Fibroblast of lung (primary cell): ENCODE data around the gene LIPM. TPM values are rescaled to one million over a fixed set of nuclear protein-coding genes. Genes with fewer than 3 reads are reported as not detected.

Experiments
- DNase-seq, 2 donors: peaks; one replicate each; pipeline versions ENCODE4 v3.0.0 to v3.0.0-alpha.2; 2010; ENCODE audit warnings: low read depth in 2 of 2
- H2AFZ ChIP-seq: 2 replicates; pipeline ENCODE4 v1.5.1; 2012; ENCODE audit warnings: low read length, control low read depth, inconsistent platforms
- H3K27ac ChIP-seq: 2 replicates; pipeline ENCODE4 v1.5.1; 2011; ENCODE audit warnings: low read length, control low read depth; ENCODE audit not compliant: insufficient read depth
- H3K27me3 ChIP-seq: 2 replicates; pipeline ENCODE4 v1.5.1; 2011; ENCODE audit warnings: mild to moderate bottlenecking, low read length; ENCODE audit not compliant: control insufficient read depth, insufficient read depth
- H3K36me3 ChIP-seq: 2 replicates; pipeline ENCODE4 v1.5.1; 2011; ENCODE audit warnings: low read length; ENCODE audit not compliant: control insufficient read depth, insufficient read depth
- H3K4me1 ChIP-seq: 2 replicates; pipeline ENCODE4 v1.5.1; 2011; ENCODE audit warnings: low read length; ENCODE audit not compliant: control insufficient read depth, insufficient read depth; ENCODE audit errors: extremely low read depth
- H3K4me2 ChIP-seq: 2 replicates; pipeline ENCODE4 v1.5.1; 2011; ENCODE audit warnings: low read length, control low read depth; ENCODE audit not compliant: insufficient read depth; ENCODE audit errors: extremely low read depth
- H3K4me3 ChIP-seq, 4 experiments: fragments of 200-600 bp in 1 of 4; sonication (generic) in 1 of 4; replicated peaks in 1 of 4; 2 replicates each; pipeline ENCODE4 v1.5.1; 2011 to 2016; ENCODE audit warnings: low read length in 4 of 4, low read depth in 3 of 4, mild to moderate bottlenecking in 3 of 4, control low read depth in 2 of 4, inconsistent platforms in 1 of 4, mixed read lengths in 1 of 4; ENCODE audit not compliant: insufficient read depth in 1 of 4; ENCODE audit errors: control extremely low read depth in 1 of 4
- H3K79me2 ChIP-seq: 2 replicates; pipeline ENCODE4 v1.5.1; 2012; ENCODE audit warnings: mild to moderate bottlenecking, low read length, inconsistent platforms; ENCODE audit not compliant: control insufficient read depth, insufficient read depth
- H3K9ac ChIP-seq: 2 replicates; pipeline ENCODE4 v1.5.1; 2011; ENCODE audit warnings: mild to moderate bottlenecking, low read length, control low read depth; ENCODE audit not compliant: insufficient read depth
- H3K9me3 ChIP-seq: 2 replicates; pipeline ENCODE4 v1.5.1; 2012; ENCODE audit warnings: low read depth, low read length; ENCODE audit not compliant: control insufficient read depth, insufficient read depth
- H4K20me1 ChIP-seq: 2 replicates; pipeline ENCODE4 v1.5.1; 2011; ENCODE audit warnings: low read length; ENCODE audit not compliant: control insufficient read depth, insufficient read depth; ENCODE audit errors: extremely low read depth
- EZH2 ChIP-seq: IDR thresholded peaks from 2 replicates; pipeline ENCODE4 v1.5.1; 2012; ENCODE audit warnings: low read length, control low read depth, mild to moderate bottlenecking; ENCODE audit errors: missing control alignments
- polyA plus RNA-seq, 2 donors: library from polyadenylated mRNA; depleted of rRNA in 1 of 2; stranded (reverse) in 1 of 2; unstranded in 1 of 2; fragments of >200 nt; gene quantifications; 2 replicates each; pipeline ENCODE4 v1.2.1, GENCODE V29; 2011 to 2012; ENCODE audit warnings: missing spikeins in 1 of 2
- total RNA-seq: library from RNA; depleted of rRNA; stranded (reverse); fragments of >200 nt; gene quantifications from 2 replicates; pipeline ENCODE4 v1.2.1, GENCODE V29; 2014
- TF ChIP-seq, protein P1 (sequence below), 2 donors: IDR thresholded peaks in 1 of 2; conservative IDR thresholded peaks in 1 of 2; 1 replicate in 1 of 2; 2 replicates in 1 of 2; pipeline ENCODE4 v1.5.1; 2011 to 2012; ENCODE audit warnings: low read length in 2 of 2, control low read depth in 1 of 2, inconsistent platforms in 1 of 2, low read depth in 1 of 2, mild to moderate bottlenecking in 1 of 2

The LIPM gene
- total and polyA plus RNA-seq, 2 donors (not counting 1 experiment from before 2014, with no cell fraction given) = not detected

GRCh38 chr10:88756660-88757059 is 45.9 kb upstream of the LIPM start:
- Histone ChIP-seq H3K79me2 (no peaks in the 10 kb centered on the region), H3K9me3 (no peaks in the 10 kb centered on the region), H3K4me2 (no peak overlapping the region), H2AFZ (no peak overlapping the region), H4K20me1 (no peaks in the 10 kb centered on the region), H3K27ac (no peak overlapping the region), H3K4me1 (peaks cover 3% of the 10 kb centered on the region), H3K36me3 (no peaks in the 10 kb centered on the region), H3K27me3 (no peaks in the 10 kb centered on the region), H3K9ac (no peak overlapping the region), H3K4me3 (no peak overlapping the region)
- TF ChIP-seq EZH2 = no peak
- DNase-seq = no peak

DNA sequence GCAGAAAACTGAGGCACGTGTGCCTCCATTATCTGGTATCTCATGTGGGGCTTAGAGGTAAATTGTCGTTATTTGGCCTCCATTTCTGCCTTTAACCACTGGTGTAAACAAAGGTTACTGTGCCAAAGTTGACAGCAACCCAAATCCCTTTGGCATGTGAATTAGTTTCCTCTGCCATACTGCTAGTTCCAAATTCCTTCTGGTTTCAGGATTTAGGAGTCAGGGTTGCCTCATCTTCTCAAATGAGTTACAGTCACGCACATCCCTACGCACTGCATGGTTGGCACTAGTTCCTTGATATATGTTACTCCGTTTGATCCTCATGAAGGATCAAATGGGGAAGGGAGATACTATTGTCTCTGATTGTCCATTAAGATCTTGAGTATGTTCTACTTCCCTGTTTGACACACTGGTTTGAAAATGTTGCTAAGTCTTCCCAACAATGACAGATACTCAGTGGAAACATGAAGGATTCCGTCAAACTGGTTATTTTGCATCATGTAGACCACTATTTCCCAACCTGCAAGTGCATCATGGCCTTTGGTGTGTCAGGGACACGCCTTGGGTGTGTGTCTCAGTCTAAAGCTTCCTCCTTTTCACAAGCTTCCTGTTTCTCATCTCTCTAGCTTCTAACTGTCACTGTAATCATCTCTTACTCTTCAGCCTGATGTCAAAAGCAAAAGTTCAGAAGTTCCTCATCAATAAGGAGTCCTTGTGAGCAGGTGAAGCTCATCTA is 43.0 kb upstream of the LIPM start, which contains the start of gene LIPN:
LIPN (plus strand) TSS at position 655 of the 736 bp plus-strand sequence. CDS start 1,386 bp downstream, outside the sequence.
- Histone ChIP-seq H4K20me1 (no peaks in the 10 kb centered on the region), H3K4me2 (no peak within 1 kb of the TSS), H2AFZ (no peak within 1 kb of the TSS), H3K9ac (no peak within 1 kb of the TSS), H3K9me3 (no peaks in the 10 kb centered on the region), H3K4me1 (no peaks in the 10 kb centered on the region), H3K27ac (no peak within 1 kb of the TSS), H3K79me2 (no peaks in the 10 kb centered on the region), H3K27me3 (no peaks in the 10 kb centered on the region), H3K36me3 (no peaks in the 10 kb centered on the region), H3K4me3 (no peak within 1 kb of the TSS)
- DNase-seq = no peak
- TF ChIP-seq, protein P1, sequence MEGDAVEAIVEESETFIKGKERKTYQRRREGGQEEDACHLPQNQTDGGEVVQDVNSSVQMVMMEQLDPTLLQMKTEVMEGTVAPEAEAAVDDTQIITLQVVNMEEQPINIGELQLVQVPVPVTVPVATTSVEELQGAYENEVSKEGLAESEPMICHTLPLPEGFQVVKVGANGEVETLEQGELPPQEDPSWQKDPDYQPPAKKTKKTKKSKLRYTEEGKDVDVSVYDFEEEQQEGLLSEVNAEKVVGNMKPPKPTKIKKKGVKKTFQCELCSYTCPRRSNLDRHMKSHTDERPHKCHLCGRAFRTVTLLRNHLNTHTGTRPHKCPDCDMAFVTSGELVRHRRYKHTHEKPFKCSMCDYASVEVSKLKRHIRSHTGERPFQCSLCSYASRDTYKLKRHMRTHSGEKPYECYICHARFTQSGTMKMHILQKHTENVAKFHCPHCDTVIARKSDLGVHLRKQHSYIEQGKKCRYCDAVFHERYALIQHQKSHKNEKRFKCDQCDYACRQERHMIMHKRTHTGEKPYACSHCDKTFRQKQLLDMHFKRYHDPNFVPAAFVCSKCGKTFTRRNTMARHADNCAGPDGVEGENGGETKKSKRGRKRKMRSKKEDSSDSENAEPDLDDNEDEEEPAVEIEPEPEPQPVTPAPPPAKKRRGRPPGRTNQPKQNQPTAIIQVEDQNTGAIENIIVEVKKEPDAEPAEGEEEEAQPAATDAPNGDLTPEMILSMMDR (conservative IDR thresholded peaks at IDR 0.05 in 1 of 2, IDR thresholded peaks at IDR 0.05 in 1 of 2; ENCODE audit: low read depth in 1 of 2, low read length in 2 of 2) = no peak
- no peak for TF ChIP-seq EZH2

GRCh38 chr10:88762906-88763305 is 39.6 kb upstream of the LIPM start:
- no peak for TF ChIP-seq EZH2
- TF ChIP-seq, protein P1 (conservative IDR thresholded peaks at IDR 0.05 in 1 of 2, IDR thresholded peaks at IDR 0.05 in 1 of 2; ENCODE audit: low read depth in 1 of 2, low read length in 2 of 2) = no peak
- no peak for DNase-seq
- no peak overlapping the region for H3K9ac ChIP-seq
- H3K27ac ChIP-seq = no peak overlapping the region
- H3K4me2 ChIP-seq = no peak overlapping the region
- no peaks in the 10 kb centered on the region for H3K4me1 ChIP-seq
- no peaks in the 10 kb centered on the region for H4K20me1 ChIP-seq
- no peak overlapping the region for H2AFZ ChIP-seq
- H3K79me2 ChIP-seq = no peaks in the 10 kb centered on the region
- no peak overlapping the region for H3K4me3 ChIP-seq
- no peaks in the 10 kb centered on the region for H3K27me3 ChIP-seq
- H3K36me3 ChIP-seq = no peaks in the 10 kb centered on the region
- H3K9me3 ChIP-seq = no peaks in the 10 kb centered on the region
